ENCODE measurements around the gene TPCN1. TPM values are rescaled to one million over a fixed set of nuclear protein-coding genes. Genes with fewer than 3 reads are reported as not detected.

The TPCN1 gene
- total RNA-seq, 2 experiments from 2014 or later: 13.7 to 16.1 TPM

GRCh38 chr12:113245695-113246477 lies 24.6 kb downstream of the TPCN1 start:
- Mint-ChIP-seq H3K4me3 (no peak overlapping the region), H3K4me1 (ENCODE audit: low read depth) (peaks cover 5% of the 10 kb centered on the region), H3K9me3 (ENCODE audit: insufficient read depth) (no peaks in the 10 kb centered on the region), H3K36me3 (ENCODE audit: low read depth) (peaks cover 4% of the 10 kb centered on the region), H3K27ac (no peak overlapping the region), H3K27me3 (ENCODE audit: low read depth) (no peaks in the 10 kb centered on the region)
- DNase-seq (no peak), ATAC-seq (no peak)
- ChIA-PET POLR2A (interaction anchor here (0.6 kb wide), 1 partner anchor 37 kb away, joined by 3 read pairs; no protein-coding TSS in a partner anchor), CTCF (interaction anchor here (1.4 kb wide), 1 partner anchor 12 kb away, joined by 3 read pairs; no protein-coding TSS in a partner anchor)

GRCh38 chr12:113246478-113247122 lies 25.3 kb downstream of the TPCN1 start:
- DNase-seq: no peak
- H3K4me3 Mint-ChIP-seq: no peak overlapping the region
- H3K27ac Mint-ChIP-seq: no peak overlapping the region
- ChIA-PET CTCF (interaction anchor here (1.4 kb wide), 1 partner anchor 13 kb away, joined by 3 read pairs; no protein-coding TSS in a partner anchor), POLR2A (no interaction called here)
- no peaks in the 10 kb centered on the region for H3K27me3 Mint-ChIP-seq (ENCODE audit: low read depth)
- H3K4me1 Mint-ChIP-seq (ENCODE audit: low read depth): peaks cover 5% of the 10 kb centered on the region
- no peaks in the 10 kb centered on the region for H3K9me3 Mint-ChIP-seq (ENCODE audit: insufficient read depth)
- ATAC-seq: no peak
- H3K36me3 Mint-ChIP-seq (ENCODE audit: low read depth): peaks cover 4% of the 10 kb centered on the region

- DNase-seq (no peak), ATAC-seq (no peak)
- H3K4me3 Mint-ChIP-seq: no peak overlapping the region
- H3K9me3 Mint-ChIP-seq (ENCODE audit: insufficient read depth): no peaks in the 10 kb centered on the region
- ChIA-PET CTCF (no interaction called here), POLR2A (no interaction called here)
- peaks cover 5% of the 10 kb centered on the region for H3K4me1 Mint-ChIP-seq (ENCODE audit: low read depth)
- H3K27me3 Mint-ChIP-seq (ENCODE audit: low read depth): no peaks in the 10 kb centered on the region
- H3K36me3 Mint-ChIP-seq (ENCODE audit: low read depth): peaks cover 7% of the 10 kb centered on the region
- H3K27ac Mint-ChIP-seq: no peak overlapping the region
These were observed 26.1 kb downstream of the TPCN1 start for GRCh38 chr12:113247123-113248050.

GRCh38 chr12:113248051-113248825 lies 27.0 kb downstream of the TPCN1 start:
- ATAC-seq: no peak
- CTCF ChIA-PET: no interaction called here

GRCh38 chr12:113248842-113249435 lies 27.7 kb downstream of the TPCN1 start:
- Mint-ChIP-seq H3K4me1 (ENCODE audit: low read depth) (peaks cover 5% of the 10 kb centered on the region), H3K27me3 (ENCODE audit: low read depth) (no peaks in the 10 kb centered on the region), H3K4me3 (no peak overlapping the region), H3K9me3 (ENCODE audit: insufficient read depth) (no peaks in the 10 kb centered on the region), H3K27ac (no peak overlapping the region), H3K36me3 (ENCODE audit: low read depth) (peaks cover 17% of the 10 kb centered on the region)
- DNase-seq (no peak), ATAC-seq (no peak)
- POLR2A ChIA-PET: interaction anchor here (0.6 kb wide), 1 partner anchor 28 kb away, joined by 3 read pairs; the partner anchor contains the start of gene TPCN1
- CTCF ChIA-PET: interaction anchor here (1.6 kb wide), 1 partner anchor 12 kb away, joined by 4 read pairs; no protein-coding TSS in a partner anchor

More at GRCh38 chr12:113248051-113248825, 27.0 kb downstream of the TPCN1 start:
- POLR2A ChIA-PET: no interaction called here
- Mint-ChIP-seq H3K4me1 (ENCODE audit: low read depth) (peaks cover 5% of the 10 kb centered on the region), H3K9me3 (ENCODE audit: insufficient read depth) (no peaks in the 10 kb centered on the region), H3K27me3 (ENCODE audit: low read depth) (no peaks in the 10 kb centered on the region), H3K27ac (no peak overlapping the region), H3K36me3 (ENCODE audit: low read depth) (peaks cover 11% of the 10 kb centered on the region), H3K4me3 (no peak overlapping the region)
- DNase-seq: no peak

- ChIA-PET CTCF (interaction anchor here (1.0 to 1.7 kb wide), 3 partner anchors 11 to 176 kb away, joined by 3 to 4 read pairs (median 4); no protein-coding TSS in a partner anchor), POLR2A (interaction anchor here (0.7 kb wide), 1 partner anchor 9 kb away, joined by 3 read pairs; no protein-coding TSS in a partner anchor)
- no peaks in the 10 kb centered on the region for H3K27me3 Mint-ChIP-seq (ENCODE audit: low read depth)
- peaks cover 18% of the 10 kb centered on the region for H3K36me3 Mint-ChIP-seq (ENCODE audit: low read depth)
- no peak overlapping the region for H3K4me3 Mint-ChIP-seq
- DNase-seq (no peak), ATAC-seq (no peak)
- H3K27ac Mint-ChIP-seq: no peak overlapping the region
- peaks cover 3% of the 10 kb centered on the region for H3K9me3 Mint-ChIP-seq (ENCODE audit: insufficient read depth)
- H3K4me1 Mint-ChIP-seq (ENCODE audit: low read depth): peaks cover 5% of the 10 kb centered on the region
These were observed 28.3 kb downstream of the TPCN1 start for GRCh38 chr12:113249546-113249945.

- Mint-ChIP-seq H3K4me3 (no peak overlapping the region), H3K4me1 (ENCODE audit: low read depth) (peaks cover 5% of the 10 kb centered on the region), H3K9me3 (ENCODE audit: insufficient read depth) (peaks cover 8% of the 10 kb centered on the region), H3K27me3 (ENCODE audit: low read depth) (no peaks in the 10 kb centered on the region), H3K36me3 (ENCODE audit: low read depth) (peaks cover 14% of the 10 kb centered on the region), H3K27ac (no peak overlapping the region)
- POLR2A ChIA-PET: interaction anchor here (0.6 to 0.8 kb wide), 3 partner anchors 9 to 27 kb away, joined by 3 read pairs; no protein-coding TSS in a partner anchor
- CTCF ChIA-PET: interaction anchor here (1.0 to 1.7 kb wide), 3 partner anchors 10 to 175 kb away, joined by 3 to 4 read pairs (median 4); no protein-coding TSS in a partner anchor
- ATAC-seq (no peak), DNase-seq (no peak)
These were observed 28.8 kb downstream of the TPCN1 start for GRCh38 chr12:113250045-113250444.

- no peak for ATAC-seq
- ChIA-PET POLR2A (interaction anchor here (0.6 kb wide), 1 partner anchor 12 kb away, joined by 3 read pairs; no protein-coding TSS in a partner anchor), CTCF (no interaction called here)
- Mint-ChIP-seq H3K36me3 (ENCODE audit: low read depth) (peaks cover 14% of the 10 kb centered on the region), H3K27me3 (ENCODE audit: low read depth) (no peaks in the 10 kb centered on the region), H3K4me3 (no peak overlapping the region), H3K9me3 (ENCODE audit: insufficient read depth) (peaks cover 10% of the 10 kb centered on the region), H3K4me1 (ENCODE audit: low read depth) (no peaks in the 10 kb centered on the region), H3K27ac (no peak overlapping the region)
- no peak for DNase-seq
These were observed 30.3 kb downstream of the TPCN1 start for GRCh38 chr12:113251404-113252070.

GRCh38 chr12:113252494-113252893 lies 31.2 kb downstream of the TPCN1 start:
- H3K4me3 Mint-ChIP-seq: no peak overlapping the region
- CTCF ChIA-PET: no interaction called here
- H3K4me1 Mint-ChIP-seq (ENCODE audit: low read depth): no peaks in the 10 kb centered on the region
- H3K27ac Mint-ChIP-seq: no peak overlapping the region
- POLR2A ChIA-PET: no interaction called here
- peaks cover 10% of the 10 kb centered on the region for H3K9me3 Mint-ChIP-seq (ENCODE audit: insufficient read depth)
- no peak for DNase-seq
- no peak for ATAC-seq
- peaks cover 14% of the 10 kb centered on the region for H3K36me3 Mint-ChIP-seq (ENCODE audit: low read depth)
- no peaks in the 10 kb centered on the region for H3K27me3 Mint-ChIP-seq (ENCODE audit: low read depth)
